Panc1 (cell line): ENCODE measurements around the gene SF3A1. TPM values are rescaled to one million over a fixed set of nuclear protein-coding genes. Genes with fewer than 3 reads are reported as not detected.

Experiments used
- ATAC-seq: fragments of 200-7000 bp; cut with Tn5 transposase; 2 replicates; pipeline ENCODE4 v1.9.1; 2020; ENCODE audit warnings: mild to moderate bottlenecking, moderate library complexity
- BruUV-seq: library from RNA; stranded (reverse); fragments of 400-500 nt; replicated peaks from 2 replicates; lab custom pipeline; 2021; lab: Mats Ljungman, UMichigan
- CTCF ChIA-PET: fragments of 300-600 bp; sonication (Branson Sonifier 250); formaldehyde crosslinking; loops from one replicate; lab custom pipeline; 2022; ENCODE audit warnings: antibody characterized with exemption; lab: Charles Lee
- POLR2A ChIA-PET: fragments of 300-600 bp; sonication (Branson Sonifier 250); formaldehyde crosslinking; loops from one replicate; lab custom pipeline; 2022; ENCODE audit warnings: antibody characterized with exemption; lab: Charles Lee
- DNase-seq: peaks from one replicate; pipeline ENCODE4 v3.0.0-alpha.2; 2010; ENCODE audit warnings: low read depth, low spot score
- H3K27ac ChIP-seq: 2 replicates; pipeline ENCODE4 v1.5.1; 2011; ENCODE audit warnings: mild to moderate bottlenecking, low read length, inconsistent platforms
- H3K27me3 ChIP-seq: fragments of 200-500 bp; sonication (Bioruptor generic); 2 replicates; pipeline ENCODE4 v1.6.0; 2014; ENCODE audit warnings: low read length, inconsistent platforms; ENCODE audit not compliant: control insufficient read depth, insufficient read depth
- H3K36me3 ChIP-seq: fragments of 200-500 bp; sonication (Bioruptor generic); 2 replicates; pipeline ENCODE4 v1.5.1; 2014; ENCODE audit warnings: inconsistent platforms, mild to moderate bottlenecking, low read length, moderate library complexity; ENCODE audit not compliant: control insufficient read depth, insufficient read depth
- H3K4me1 ChIP-seq: 2 replicates; pipeline ENCODE4 v1.5.1; 2011; ENCODE audit warnings: inconsistent platforms, mild to moderate bottlenecking, low read length, moderate library complexity; ENCODE audit not compliant: control insufficient read depth, insufficient read depth
- H3K4me3 ChIP-seq, 2 experiments: 2 replicates each; pipeline ENCODE4 v1.5.1; 2011 to 2012; ENCODE audit warnings: low read depth in 2 of 2, low read length in 2 of 2, mild to moderate bottlenecking in 2 of 2, inconsistent platforms in 1 of 2, moderate library complexity in 1 of 2
- H3K9me3 ChIP-seq: fragments of 200-500 bp; sonication (Bioruptor generic); 2 replicates; pipeline ENCODE4 v1.5.1; 2014; ENCODE audit warnings: low read depth, mild to moderate bottlenecking, inconsistent platforms, low read length, moderate library complexity; ENCODE audit not compliant: control insufficient read depth, insufficient read depth
- CTCF ChIP-seq: fragments of 450-650 bp; IDR thresholded peaks from 2 replicates; pipeline ENCODE4 v1.5.1; 2017; ENCODE audit warnings: mild to moderate bottlenecking
- POLR2AphosphoS5 ChIP-seq: IDR thresholded peaks from 2 replicates; pipeline ENCODE4 v1.6.1; 2012; ENCODE audit warnings: mild to moderate bottlenecking, low read depth, low read length, moderate library complexity
- SIN3A ChIP-seq: IDR thresholded peaks from 2 replicates; pipeline ENCODE4 v1.6.1; 2012; ENCODE audit warnings: low read depth, mild to moderate bottlenecking, low read length, moderate library complexity, borderline replicate concordance; ENCODE audit not compliant: insufficient read depth
- TCF7L2 ChIP-seq: IDR thresholded peaks from 2 replicates; pipeline ENCODE4 v1.6.1; 2011; ENCODE audit warnings: mild to moderate bottlenecking, low read depth, low read length, inconsistent platforms
- in situ Hi-C: cut with HindIII; loops from 2 replicates; pipeline ENCODE4 v1.10.0; 2016; ENCODE audit warnings: low sequenced_read_pairs, low pct_unique_long_range_greater_than_20kb
- intact Hi-C: fragments of 100-400 bp; cut with micrococcal nuclease; formaldehyde crosslinking; loops from one replicate; pipeline ENCODE4 v1.10.0; 2022; ENCODE audit not compliant: unreplicated experiment
- total RNA-seq: library from RNA; stranded (reverse); gene quantifications from one replicate; pipeline ENCODE4 v1.2.1, GENCODE V29; 2021; ENCODE audit not compliant: unreplicated experiment
- TF ChIP-seq, protein P1 (sequence below), 2 experiments: IDR thresholded peaks; 2 replicates each; pipeline ENCODE4 v1.6.1; 2011 to 2012; ENCODE audit warnings: low read depth in 2 of 2, control low read depth in 1 of 2, low read length in 1 of 2, mild to moderate bottlenecking in 1 of 2, moderate library complexity in 1 of 2; ENCODE audit not compliant: insufficient read depth in 1 of 2

SF3A1 gene
- total RNA-seq, 1 experiment from 2014 or later = 176 TPM

DNA sequence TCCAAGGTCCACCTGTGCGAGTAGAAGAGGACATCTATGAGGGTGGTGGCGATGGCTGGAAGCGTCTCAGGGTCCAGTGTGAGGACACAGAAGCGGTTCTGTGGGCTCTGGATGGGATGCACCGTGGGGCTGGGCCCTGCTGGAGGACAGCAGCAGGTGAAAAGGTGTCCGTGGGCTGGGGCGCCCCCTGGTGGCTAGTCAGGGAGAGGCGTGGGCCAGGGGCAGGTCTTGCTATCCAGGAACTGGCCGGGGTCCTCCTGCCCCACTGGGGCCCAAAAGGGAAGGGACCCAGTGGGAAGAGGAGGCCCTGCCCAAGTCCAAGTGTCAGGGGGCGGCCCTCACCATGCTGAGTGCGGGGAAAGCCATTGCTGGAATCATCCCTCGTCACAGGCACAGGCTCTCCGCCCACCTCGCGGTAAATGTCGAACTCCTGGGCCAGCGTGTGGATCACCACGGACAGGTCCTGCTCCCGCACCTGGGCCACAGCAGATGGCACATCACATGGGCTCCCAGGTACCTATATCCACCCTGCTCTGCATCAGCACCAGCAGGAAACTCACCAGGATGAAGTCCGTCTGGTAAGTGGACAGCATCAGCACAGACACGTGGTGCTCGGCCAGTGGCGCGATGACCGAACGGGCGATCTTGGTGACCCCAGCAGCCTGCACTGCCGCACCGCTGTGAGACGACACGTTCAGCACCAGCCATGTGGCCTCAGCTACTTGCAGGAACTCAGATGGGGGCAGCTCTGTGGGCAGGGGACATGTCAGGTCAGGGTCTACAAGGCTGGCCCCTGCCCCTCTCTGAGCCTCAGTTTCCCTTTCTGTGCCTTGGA is 69.7 kb downstream of the SF3A1 start:
- intact Hi-C loops (loop anchor here (5.0 kb wide), 1 partner anchor 100 kb away; the partner anchor contains the start of gene RNF215), in situ Hi-C loops (no loop called here)
- no TSS peak for BruUV-seq
- Histone ChIP-seq H3K27ac (peak overlapping the region; percentile 31), H3K27me3 (no peaks in the 10 kb centered on the region), H3K36me3 (no peaks in the 10 kb centered on the region; the same call in 1 of the 2 replicates), H3K4me3 (no peak overlapping the region), H3K9me3 (no peaks in the 10 kb centered on the region), H3K4me1 (peaks cover 25% of the 10 kb centered on the region)
- no peak for TF ChIP-seq POLR2AphosphoS5
- peak; percentile 91 for TF ChIP-seq CTCF
- TF ChIP-seq, protein P1, sequence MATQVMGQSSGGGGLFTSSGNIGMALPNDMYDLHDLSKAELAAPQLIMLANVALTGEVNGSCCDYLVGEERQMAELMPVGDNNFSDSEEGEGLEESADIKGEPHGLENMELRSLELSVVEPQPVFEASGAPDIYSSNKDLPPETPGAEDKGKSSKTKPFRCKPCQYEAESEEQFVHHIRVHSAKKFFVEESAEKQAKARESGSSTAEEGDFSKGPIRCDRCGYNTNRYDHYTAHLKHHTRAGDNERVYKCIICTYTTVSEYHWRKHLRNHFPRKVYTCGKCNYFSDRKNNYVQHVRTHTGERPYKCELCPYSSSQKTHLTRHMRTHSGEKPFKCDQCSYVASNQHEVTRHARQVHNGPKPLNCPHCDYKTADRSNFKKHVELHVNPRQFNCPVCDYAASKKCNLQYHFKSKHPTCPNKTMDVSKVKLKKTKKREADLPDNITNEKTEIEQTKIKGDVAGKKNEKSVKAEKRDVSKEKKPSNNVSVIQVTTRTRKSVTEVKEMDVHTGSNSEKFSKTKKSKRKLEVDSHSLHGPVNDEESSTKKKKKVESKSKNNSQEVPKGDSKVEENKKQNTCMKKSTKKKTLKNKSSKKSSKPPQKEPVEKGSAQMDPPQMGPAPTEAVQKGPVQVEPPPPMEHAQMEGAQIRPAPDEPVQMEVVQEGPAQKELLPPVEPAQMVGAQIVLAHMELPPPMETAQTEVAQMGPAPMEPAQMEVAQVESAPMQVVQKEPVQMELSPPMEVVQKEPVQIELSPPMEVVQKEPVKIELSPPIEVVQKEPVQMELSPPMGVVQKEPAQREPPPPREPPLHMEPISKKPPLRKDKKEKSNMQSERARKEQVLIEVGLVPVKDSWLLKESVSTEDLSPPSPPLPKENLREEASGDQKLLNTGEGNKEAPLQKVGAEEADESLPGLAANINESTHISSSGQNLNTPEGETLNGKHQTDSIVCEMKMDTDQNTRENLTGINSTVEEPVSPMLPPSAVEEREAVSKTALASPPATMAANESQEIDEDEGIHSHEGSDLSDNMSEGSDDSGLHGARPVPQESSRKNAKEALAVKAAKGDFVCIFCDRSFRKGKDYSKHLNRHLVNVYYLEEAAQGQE (IDR thresholded peaks at IDR 0.05; ENCODE audit: insufficient read depth in 1 of 2, low read depth in 2 of 2, low read length in 1 of 2) = no peak
- no peak for TF ChIP-seq SIN3A
- CTCF ChIA-PET = interaction anchor here (0.5 to 1.7 kb wide), 7 partner anchors 15 to 674 kb away, joined by 3 to 12 read pairs (median 5); partner anchors contain the start of genes RNF215 and TBC1D10A
- POLR2A ChIA-PET = no interaction called here
- DNase-seq = no peak
- peak; percentile 33; the same call in 1 of the 2 replicates for ATAC-seq

GRCh38 chr22:30286331-30286730 is 70.4 kb downstream of the SF3A1 start:
- H3K36me3 ChIP-seq = no peaks in the 10 kb centered on the region; the same call in 1 of the 2 replicates
- peak overlapping the region; percentile 31 for H3K27ac ChIP-seq
- intact Hi-C loops = loop anchor here (5.0 kb wide), 1 partner anchor 101 kb away; the partner anchor contains the start of gene RNF215
- ChIA-PET CTCF (no interaction called here), POLR2A (no interaction called here)
- in situ Hi-C loops = no loop called here
- H3K9me3 ChIP-seq = no peaks in the 10 kb centered on the region
- H3K4me3 ChIP-seq = no peak overlapping the region
- no TSS peak for BruUV-seq
- TF ChIP-seq CTCF (no peak), POLR2AphosphoS5 (no peak), SIN3A (no peak), TCF7L2 (no peak)
- TF ChIP-seq, protein P1 (IDR thresholded peaks at IDR 0.05; ENCODE audit: insufficient read depth in 1 of 2, low read depth in 2 of 2, low read length in 1 of 2) = no peak
- no peak for DNase-seq
- H3K4me1 ChIP-seq = peaks cover 25% of the 10 kb centered on the region
- H3K27me3 ChIP-seq = no peaks in the 10 kb centered on the region
- ATAC-seq = no peak
